Mesothelial cell of epicardium (in vitro differentiated cells): Measurements from ENCODE around the gene ADGRD1. TPM values are rescaled to one million over a fixed set of nuclear protein-coding genes. Genes with fewer than 3 reads are reported as not detected.

Experiments used
- DNase-seq, 2 experiments: peaks; one replicate each; pipeline ENCODE4 v3.0.0; 2021; ENCODE audit warnings: low spot score in 2 of 2; ENCODE audit not compliant: unreplicated experiment in 2 of 2
- H3K27ac Mint-ChIP-seq: 2 replicates; pipeline ENCODE4 v1.8.0; 2021; ENCODE audit warnings: mixed read lengths
- H3K27me3 Mint-ChIP-seq: 2 replicates; pipeline ENCODE4 v1.8.0; 2021; ENCODE audit warnings: low read depth, mixed read lengths
- H3K36me3 Mint-ChIP-seq: 2 replicates; pipeline ENCODE4 v1.8.0; 2021; ENCODE audit warnings: mixed read lengths
- H3K4me1 Mint-ChIP-seq: 2 replicates; pipeline ENCODE4 v1.8.0; 2021; ENCODE audit warnings: mixed read lengths
- H3K4me3 Mint-ChIP-seq: 2 replicates; pipeline ENCODE4 v1.8.0; 2021; ENCODE audit warnings: mild to moderate bottlenecking, moderate library complexity, mixed read lengths
- H3K9me3 Mint-ChIP-seq: 2 replicates; pipeline ENCODE4 v1.8.0; 2021; ENCODE audit warnings: mixed read lengths
- total RNA-seq: library from RNA; stranded (reverse); gene quantifications from 3 replicates; pipeline ENCODE4 v1.2.1, GENCODE V29; 2021
- TF ChIP-seq, protein P1 (sequence below): fragments of 200-600 bp; sonication (generic); IDR thresholded peaks from one replicate; pipeline ENCODE4 v1.5.0; 2021; ENCODE audit warnings: antibody characterized with exemption; ENCODE audit not compliant: unreplicated experiment

The ADGRD1 gene
- total RNA-seq, 1 donor from 2014 or later, result 7.2 TPM

GRCh38 chr12:130966443-130967030 is 12.8 kb downstream of the ADGRD1 start:
- Mint-ChIP-seq H3K36me3 (no peaks in the 10 kb centered on the region), H3K4me3 (no peak overlapping the region), H3K27me3 (no peaks in the 10 kb centered on the region), H3K4me1 (peaks cover 2% of the 10 kb centered on the region), H3K9me3 (peaks cover 4% of the 10 kb centered on the region), H3K27ac (no peak overlapping the region)
- TF ChIP-seq, protein P1, sequence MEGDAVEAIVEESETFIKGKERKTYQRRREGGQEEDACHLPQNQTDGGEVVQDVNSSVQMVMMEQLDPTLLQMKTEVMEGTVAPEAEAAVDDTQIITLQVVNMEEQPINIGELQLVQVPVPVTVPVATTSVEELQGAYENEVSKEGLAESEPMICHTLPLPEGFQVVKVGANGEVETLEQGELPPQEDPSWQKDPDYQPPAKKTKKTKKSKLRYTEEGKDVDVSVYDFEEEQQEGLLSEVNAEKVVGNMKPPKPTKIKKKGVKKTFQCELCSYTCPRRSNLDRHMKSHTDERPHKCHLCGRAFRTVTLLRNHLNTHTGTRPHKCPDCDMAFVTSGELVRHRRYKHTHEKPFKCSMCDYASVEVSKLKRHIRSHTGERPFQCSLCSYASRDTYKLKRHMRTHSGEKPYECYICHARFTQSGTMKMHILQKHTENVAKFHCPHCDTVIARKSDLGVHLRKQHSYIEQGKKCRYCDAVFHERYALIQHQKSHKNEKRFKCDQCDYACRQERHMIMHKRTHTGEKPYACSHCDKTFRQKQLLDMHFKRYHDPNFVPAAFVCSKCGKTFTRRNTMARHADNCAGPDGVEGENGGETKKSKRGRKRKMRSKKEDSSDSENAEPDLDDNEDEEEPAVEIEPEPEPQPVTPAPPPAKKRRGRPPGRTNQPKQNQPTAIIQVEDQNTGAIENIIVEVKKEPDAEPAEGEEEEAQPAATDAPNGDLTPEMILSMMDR, result no peak
- no peak for DNase-seq

DNA sequence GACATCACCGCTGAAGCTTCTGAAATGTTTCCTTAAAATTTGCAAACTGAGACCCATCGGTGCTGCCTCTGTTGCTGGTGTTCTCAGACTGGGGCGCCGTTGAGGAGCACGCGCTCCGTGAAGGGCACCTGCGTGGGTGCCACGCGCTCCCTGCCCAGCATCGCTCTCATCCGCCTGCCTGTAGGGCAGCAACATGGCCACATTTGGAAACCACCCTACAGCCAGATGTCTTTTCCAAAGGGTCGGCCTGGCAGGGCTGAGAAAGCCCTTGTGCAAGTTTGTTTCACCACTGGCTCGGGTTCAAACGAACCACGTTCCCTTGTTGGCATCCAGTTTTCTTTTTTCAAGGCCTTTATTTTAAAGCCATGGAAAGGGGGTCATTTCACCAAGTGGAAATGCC is 13.9 kb downstream of the ADGRD1 start:
- H3K4me3 Mint-ChIP-seq, result no peak overlapping the region
- H3K27me3 Mint-ChIP-seq, result no peaks in the 10 kb centered on the region
- DNase-seq, result no peak
- no peaks in the 10 kb centered on the region for H3K4me1 Mint-ChIP-seq
- H3K27ac Mint-ChIP-seq, result no peak overlapping the region
- TF ChIP-seq, protein P1, result no peak
- H3K36me3 Mint-ChIP-seq, result no peaks in the 10 kb centered on the region
- peaks cover 4% of the 10 kb centered on the region for H3K9me3 Mint-ChIP-seq

- no peak for DNase-seq
- Mint-ChIP-seq H3K4me3 (no peak overlapping the region), H3K27me3 (no peaks in the 10 kb centered on the region), H3K36me3 (no peaks in the 10 kb centered on the region), H3K27ac (no peak overlapping the region), H3K9me3 (no peaks in the 10 kb centered on the region), H3K4me1 (no peaks in the 10 kb centered on the region)
- TF ChIP-seq, protein P1, result no peak
These were observed 14.9 kb downstream of the ADGRD1 start for GRCh38 chr12:130968611-130969010.

GRCh38 chr12:130969223-130969622 is 15.5 kb downstream of the ADGRD1 start:
- no peaks in the 10 kb centered on the region for H3K4me1 Mint-ChIP-seq
- H3K27me3 Mint-ChIP-seq, result no peaks in the 10 kb centered on the region
- no peak overlapping the region for H3K4me3 Mint-ChIP-seq
- TF ChIP-seq, protein P1, result no peak
- DNase-seq, result no peak
- no peaks in the 10 kb centered on the region for H3K36me3 Mint-ChIP-seq
- H3K27ac Mint-ChIP-seq, result no peak overlapping the region
- no peaks in the 10 kb centered on the region for H3K9me3 Mint-ChIP-seq

DNA sequence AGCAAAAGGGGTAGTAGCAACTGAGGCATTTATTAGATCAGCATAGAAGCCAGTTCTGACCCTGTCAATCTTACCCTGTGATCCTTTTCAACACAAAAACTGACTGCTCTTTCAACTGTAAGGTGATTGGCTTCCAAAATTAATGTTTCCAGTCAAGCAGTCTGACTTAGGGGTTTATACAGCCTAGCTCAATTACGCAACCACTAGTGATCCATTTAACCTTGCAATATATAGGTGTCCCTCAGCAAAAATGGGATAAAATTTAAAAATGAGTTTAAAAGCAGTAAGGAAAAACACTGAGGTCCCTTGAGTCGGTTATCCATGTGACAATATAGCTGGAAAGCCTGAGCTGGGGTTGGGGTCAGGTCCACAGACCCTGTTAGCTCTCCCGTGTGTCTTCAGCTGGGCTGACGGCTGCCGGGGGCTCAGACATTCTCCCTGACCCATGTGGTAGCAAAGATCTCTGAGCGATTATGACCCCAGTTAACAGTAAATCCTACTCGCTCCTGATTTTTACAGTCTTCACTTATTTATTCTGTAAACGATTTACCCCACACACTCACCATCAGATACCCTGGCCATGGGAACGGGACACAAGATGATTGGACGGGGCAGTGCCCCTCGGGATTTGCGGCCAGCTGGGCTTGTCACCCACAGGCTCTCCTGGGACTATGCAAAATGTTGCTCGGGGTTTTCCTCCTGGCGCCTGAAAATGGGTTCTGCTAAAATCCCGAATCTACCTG is 16.6 kb downstream of the ADGRD1 start:
- H3K9me3 Mint-ChIP-seq, result no peaks in the 10 kb centered on the region
- H3K27ac Mint-ChIP-seq, result no peak overlapping the region
- TF ChIP-seq, protein P1, result no peak
- no peak for DNase-seq
- no peak overlapping the region for H3K4me3 Mint-ChIP-seq
- H3K27me3 Mint-ChIP-seq, result no peaks in the 10 kb centered on the region
- H3K36me3 Mint-ChIP-seq, result no peaks in the 10 kb centered on the region
- no peaks in the 10 kb centered on the region for H3K4me1 Mint-ChIP-seq
